HepG2 (cell line): ENCODE measurements around the gene ASXL1. TPM values are rescaled to one million over a fixed set of nuclear protein-coding genes. Genes with fewer than 3 reads are reported as not detected.

Experiments used
- KAT7 ChIP-seq: IDR thresholded peaks from 2 replicates; pipeline ENCODE4 v1.6.1; 2018; ENCODE audit warnings: borderline replicate concordance, missing compliant biosample characterization
- LCORL ChIP-seq, 2 experiments: fragments of 450-650 bp in 1 of 2; sonication (generic) in 1 of 2; formaldehyde crosslinking in 1 of 2; IDR thresholded peaks; 2 replicates each; pipeline versions ENCODE4 v1.5.0 to v1.6.1; 2017 to 2020; ENCODE audit warnings: antibody characterized with exemption in 1 of 2, missing genetic modification reagents in 1 of 2
- SALL2 ChIP-seq: sonication (generic); formaldehyde crosslinking; IDR thresholded peaks from 2 replicates; pipeline ENCODE4 v1.8.1; 2023; ENCODE audit warnings: mild to moderate bottlenecking, missing genetic modification reagents, inconsistent platforms
- SNAPC2 ChIP-seq: sonication (generic); formaldehyde crosslinking; IDR thresholded peaks from 2 replicates; pipeline ENCODE4 v1.8.1; 2022; ENCODE audit warnings: mild to moderate bottlenecking, missing genetic modification reagents
- SOX5 ChIP-seq: IDR thresholded peaks from 2 replicates; pipeline ENCODE4 v1.6.1; 2016; ENCODE audit warnings: borderline replicate concordance
- ZBTB21 ChIP-seq: sonication (generic); formaldehyde crosslinking; IDR thresholded peaks from 2 replicates; pipeline ENCODE4 v1.4.0; 2020; ENCODE audit warnings: missing genetic modification reagents
- polyA plus RNA-seq, 8 experiments: library from polyadenylated mRNA; depleted of rRNA in 3 of 8; stranded (reverse) in 7 of 8; unstranded in 1 of 8; fragments of >200 nt; fragmentation: Illumina TruSeq in 4 of 8; extraction: Trizol in 4 of 8; gene quantifications; 2 replicates each; pipeline versions ENCODE4 v1.2.1 to v1.2.3, GENCODE V29; 2011 to 2016; ENCODE audit warnings: low read depth in 4 of 8, missing spikeins in 1 of 8, mixed read lengths in 1 of 8; ENCODE audit not compliant: insufficient read depth in 1 of 8
- total RNA-seq, 5 experiments: library from RNA; depleted of rRNA; stranded (reverse); fragments of >200 nt; fragmentation: Illumina TruSeq; extraction: Trizol; gene quantifications; 2 replicates each; pipeline ENCODE4 v1.2.3, GENCODE V29; 2016; ENCODE audit warnings: low read depth in 1 of 5
- TF ChIP-seq, protein P1 (sequence below): sonication (generic); IDR thresholded peaks from 2 replicates; pipeline ENCODE4 v1.6.1; 2016; ENCODE audit warnings: low read depth, borderline replicate concordance
- TF ChIP-seq, protein P2 (sequence below), 2 experiments: IDR thresholded peaks; 2 replicates each; pipeline ENCODE4 v1.6.1; 2011 to 2012; ENCODE audit warnings: low read length in 2 of 2, borderline replicate concordance in 1 of 2, low read depth in 1 of 2, mild to moderate bottlenecking in 1 of 2, moderate library complexity in 1 of 2
- TF ChIP-seq, protein P3 (sequence below): sonication (generic); formaldehyde crosslinking; IDR thresholded peaks from 2 replicates; pipeline ENCODE4 v1.5.0; 2020; ENCODE audit warnings: mild to moderate bottlenecking, missing genetic modification reagents, moderate library complexity
- TF ChIP-seq, protein P4 (sequence below): sonication (generic); formaldehyde crosslinking; conservative IDR thresholded peaks from 2 replicates; pipeline ENCODE4 v1.8.1; 2023; ENCODE audit warnings: missing genetic modification reagents
- TF ChIP-seq, protein P5 (sequence below): IDR thresholded peaks from 2 replicates; pipeline ENCODE4 v1.6.1; 2016; ENCODE audit warnings: control low read depth
- TF ChIP-seq, protein P6 (sequence below): sonication (generic); formaldehyde crosslinking; IDR thresholded peaks from 2 replicates; pipeline ENCODE4 v1.8.0; 2022; ENCODE audit warnings: missing genetic modification reagents, mild to moderate bottlenecking, moderate library complexity, borderline replicate concordance
- TF ChIP-seq, protein P7 (sequence below): sonication (generic); formaldehyde crosslinking; IDR thresholded peaks from 2 replicates; pipeline ENCODE4 v1.4.0; 2020; ENCODE audit warnings: mild to moderate bottlenecking, missing genetic modification reagents
- TF ChIP-seq, protein P8 (sequence below): sonication (generic); formaldehyde crosslinking; IDR thresholded peaks from 2 replicates; pipeline ENCODE4 v1.4.0; 2020; ENCODE audit warnings: missing genetic modification reagents, borderline replicate concordance

The ASXL1 gene
- total and polyA plus RNA-seq, 2 of the 13 experiments (the other 11 are each of a cell fraction or from before 2014, with no cell fraction given), result 62.1 to 74.8 TPM

DNA sequence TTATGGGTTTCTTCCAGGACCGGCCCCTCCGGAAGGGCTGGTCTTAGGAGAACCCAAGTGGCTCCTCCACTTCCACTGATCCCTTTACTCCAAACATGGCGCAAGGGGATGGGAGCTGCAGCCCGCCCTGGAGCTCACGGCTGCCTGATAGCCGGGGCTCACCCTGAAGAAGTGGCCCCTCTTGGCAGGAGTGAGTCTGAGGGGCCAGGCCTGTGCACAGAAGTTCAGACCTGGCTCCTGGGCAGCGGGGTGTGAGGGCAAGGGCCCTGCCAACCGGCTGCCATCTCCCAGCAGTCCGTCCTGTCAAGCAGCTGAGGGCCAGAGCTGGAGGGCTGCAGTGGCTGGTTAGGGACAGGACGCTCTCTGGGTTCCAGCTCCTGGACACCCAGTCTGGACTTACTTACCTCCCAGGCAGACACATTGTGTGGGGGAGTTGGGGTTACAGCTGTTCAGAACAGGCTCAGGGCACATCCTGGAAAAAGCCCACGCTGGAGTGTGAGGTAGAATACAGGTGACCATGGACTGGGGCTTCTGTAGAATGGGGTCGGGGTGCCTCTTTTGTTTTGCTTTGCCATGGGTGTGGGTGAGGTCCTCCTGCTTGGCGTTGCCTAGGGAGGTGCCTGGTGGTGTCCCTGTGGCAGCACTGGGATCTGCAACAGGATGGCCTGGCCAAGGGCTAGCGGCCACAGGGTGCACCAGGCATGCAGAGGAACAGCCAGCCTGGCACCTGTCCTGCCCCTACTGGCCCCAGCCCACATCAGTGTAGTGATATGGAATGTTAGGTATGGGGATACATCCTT is 88.4 kb downstream of the ASXL1 start (continued):
- TF ChIP-seq, protein P1, sequence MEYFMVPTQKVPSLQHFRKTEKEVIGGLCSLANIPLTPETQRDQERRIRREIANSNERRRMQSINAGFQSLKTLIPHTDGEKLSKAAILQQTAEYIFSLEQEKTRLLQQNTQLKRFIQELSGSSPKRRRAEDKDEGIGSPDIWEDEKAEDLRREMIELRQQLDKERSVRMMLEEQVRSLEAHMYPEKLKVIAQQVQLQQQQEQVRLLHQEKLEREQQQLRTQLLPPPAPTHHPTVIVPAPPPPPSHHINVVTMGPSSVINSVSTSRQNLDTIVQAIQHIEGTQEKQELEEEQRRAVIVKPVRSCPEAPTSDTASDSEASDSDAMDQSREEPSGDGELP, result no peak
- TF ChIP-seq SALL2 (CRISPR knock-in tag) (no peak), KAT7 (CRISPR knock-in tag) (no peak), LCORL (IDR thresholded peaks at IDR 0.05) (no peak), LCORL (CRISPR knock-in tag; IDR thresholded peaks at IDR 0.05) (no peak), ZBTB21 (no peak), SOX5 (no peak), SNAPC2 (no peak)
- TF ChIP-seq, protein P2, sequence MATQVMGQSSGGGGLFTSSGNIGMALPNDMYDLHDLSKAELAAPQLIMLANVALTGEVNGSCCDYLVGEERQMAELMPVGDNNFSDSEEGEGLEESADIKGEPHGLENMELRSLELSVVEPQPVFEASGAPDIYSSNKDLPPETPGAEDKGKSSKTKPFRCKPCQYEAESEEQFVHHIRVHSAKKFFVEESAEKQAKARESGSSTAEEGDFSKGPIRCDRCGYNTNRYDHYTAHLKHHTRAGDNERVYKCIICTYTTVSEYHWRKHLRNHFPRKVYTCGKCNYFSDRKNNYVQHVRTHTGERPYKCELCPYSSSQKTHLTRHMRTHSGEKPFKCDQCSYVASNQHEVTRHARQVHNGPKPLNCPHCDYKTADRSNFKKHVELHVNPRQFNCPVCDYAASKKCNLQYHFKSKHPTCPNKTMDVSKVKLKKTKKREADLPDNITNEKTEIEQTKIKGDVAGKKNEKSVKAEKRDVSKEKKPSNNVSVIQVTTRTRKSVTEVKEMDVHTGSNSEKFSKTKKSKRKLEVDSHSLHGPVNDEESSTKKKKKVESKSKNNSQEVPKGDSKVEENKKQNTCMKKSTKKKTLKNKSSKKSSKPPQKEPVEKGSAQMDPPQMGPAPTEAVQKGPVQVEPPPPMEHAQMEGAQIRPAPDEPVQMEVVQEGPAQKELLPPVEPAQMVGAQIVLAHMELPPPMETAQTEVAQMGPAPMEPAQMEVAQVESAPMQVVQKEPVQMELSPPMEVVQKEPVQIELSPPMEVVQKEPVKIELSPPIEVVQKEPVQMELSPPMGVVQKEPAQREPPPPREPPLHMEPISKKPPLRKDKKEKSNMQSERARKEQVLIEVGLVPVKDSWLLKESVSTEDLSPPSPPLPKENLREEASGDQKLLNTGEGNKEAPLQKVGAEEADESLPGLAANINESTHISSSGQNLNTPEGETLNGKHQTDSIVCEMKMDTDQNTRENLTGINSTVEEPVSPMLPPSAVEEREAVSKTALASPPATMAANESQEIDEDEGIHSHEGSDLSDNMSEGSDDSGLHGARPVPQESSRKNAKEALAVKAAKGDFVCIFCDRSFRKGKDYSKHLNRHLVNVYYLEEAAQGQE (IDR thresholded peaks at IDR 0.05; ENCODE audit: borderline replicate concordance in 1 of 2, low read depth in 1 of 2, low read length in 2 of 2), result no peak
- TF ChIP-seq, protein P3, sequence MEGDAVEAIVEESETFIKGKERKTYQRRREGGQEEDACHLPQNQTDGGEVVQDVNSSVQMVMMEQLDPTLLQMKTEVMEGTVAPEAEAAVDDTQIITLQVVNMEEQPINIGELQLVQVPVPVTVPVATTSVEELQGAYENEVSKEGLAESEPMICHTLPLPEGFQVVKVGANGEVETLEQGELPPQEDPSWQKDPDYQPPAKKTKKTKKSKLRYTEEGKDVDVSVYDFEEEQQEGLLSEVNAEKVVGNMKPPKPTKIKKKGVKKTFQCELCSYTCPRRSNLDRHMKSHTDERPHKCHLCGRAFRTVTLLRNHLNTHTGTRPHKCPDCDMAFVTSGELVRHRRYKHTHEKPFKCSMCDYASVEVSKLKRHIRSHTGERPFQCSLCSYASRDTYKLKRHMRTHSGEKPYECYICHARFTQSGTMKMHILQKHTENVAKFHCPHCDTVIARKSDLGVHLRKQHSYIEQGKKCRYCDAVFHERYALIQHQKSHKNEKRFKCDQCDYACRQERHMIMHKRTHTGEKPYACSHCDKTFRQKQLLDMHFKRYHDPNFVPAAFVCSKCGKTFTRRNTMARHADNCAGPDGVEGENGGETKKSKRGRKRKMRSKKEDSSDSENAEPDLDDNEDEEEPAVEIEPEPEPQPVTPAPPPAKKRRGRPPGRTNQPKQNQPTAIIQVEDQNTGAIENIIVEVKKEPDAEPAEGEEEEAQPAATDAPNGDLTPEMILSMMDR (CRISPR knock-in tag), result no peak
- TF ChIP-seq, protein P4, sequence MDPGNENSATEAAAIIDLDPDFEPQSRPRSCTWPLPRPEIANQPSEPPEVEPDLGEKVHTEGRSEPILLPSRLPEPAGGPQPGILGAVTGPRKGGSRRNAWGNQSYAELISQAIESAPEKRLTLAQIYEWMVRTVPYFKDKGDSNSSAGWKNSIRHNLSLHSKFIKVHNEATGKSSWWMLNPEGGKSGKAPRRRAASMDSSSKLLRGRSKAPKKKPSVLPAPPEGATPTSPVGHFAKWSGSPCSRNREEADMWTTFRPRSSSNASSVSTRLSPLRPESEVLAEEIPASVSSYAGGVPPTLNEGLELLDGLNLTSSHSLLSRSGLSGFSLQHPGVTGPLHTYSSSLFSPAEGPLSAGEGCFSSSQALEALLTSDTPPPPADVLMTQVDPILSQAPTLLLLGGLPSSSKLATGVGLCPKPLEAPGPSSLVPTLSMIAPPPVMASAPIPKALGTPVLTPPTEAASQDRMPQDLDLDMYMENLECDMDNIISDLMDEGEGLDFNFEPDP, result no peak
- TF ChIP-seq, protein P5, sequence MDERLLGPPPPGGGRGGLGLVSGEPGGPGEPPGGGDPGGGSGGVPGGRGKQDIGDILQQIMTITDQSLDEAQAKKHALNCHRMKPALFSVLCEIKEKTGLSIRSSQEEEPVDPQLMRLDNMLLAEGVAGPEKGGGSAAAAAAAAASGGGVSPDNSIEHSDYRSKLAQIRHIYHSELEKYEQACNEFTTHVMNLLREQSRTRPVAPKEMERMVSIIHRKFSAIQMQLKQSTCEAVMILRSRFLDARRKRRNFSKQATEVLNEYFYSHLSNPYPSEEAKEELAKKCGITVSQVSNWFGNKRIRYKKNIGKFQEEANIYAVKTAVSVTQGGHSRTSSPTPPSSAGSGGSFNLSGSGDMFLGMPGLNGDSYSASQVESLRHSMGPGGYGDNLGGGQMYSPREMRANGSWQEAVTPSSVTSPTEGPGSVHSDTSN (CRISPR knock-in tag), result no peak
- TF ChIP-seq, protein P6, sequence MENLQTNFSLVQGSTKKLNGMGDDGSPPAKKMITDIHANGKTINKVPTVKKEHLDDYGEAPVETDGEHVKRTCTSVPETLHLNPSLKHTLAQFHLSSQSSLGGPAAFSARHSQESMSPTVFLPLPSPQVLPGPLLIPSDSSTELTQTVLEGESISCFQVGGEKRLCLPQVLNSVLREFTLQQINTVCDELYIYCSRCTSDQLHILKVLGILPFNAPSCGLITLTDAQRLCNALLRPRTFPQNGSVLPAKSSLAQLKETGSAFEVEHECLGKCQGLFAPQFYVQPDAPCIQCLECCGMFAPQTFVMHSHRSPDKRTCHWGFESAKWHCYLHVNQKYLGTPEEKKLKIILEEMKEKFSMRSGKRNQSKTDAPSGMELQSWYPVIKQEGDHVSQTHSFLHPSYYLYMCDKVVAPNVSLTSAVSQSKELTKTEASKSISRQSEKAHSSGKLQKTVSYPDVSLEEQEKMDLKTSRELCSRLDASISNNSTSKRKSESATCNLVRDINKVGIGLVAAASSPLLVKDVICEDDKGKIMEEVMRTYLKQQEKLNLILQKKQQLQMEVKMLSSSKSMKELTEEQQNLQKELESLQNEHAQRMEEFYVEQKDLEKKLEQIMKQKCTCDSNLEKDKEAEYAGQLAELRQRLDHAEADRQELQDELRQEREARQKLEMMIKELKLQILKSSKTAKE (CRISPR knock-in tag), result no peak
- TF ChIP-seq, protein P7, sequence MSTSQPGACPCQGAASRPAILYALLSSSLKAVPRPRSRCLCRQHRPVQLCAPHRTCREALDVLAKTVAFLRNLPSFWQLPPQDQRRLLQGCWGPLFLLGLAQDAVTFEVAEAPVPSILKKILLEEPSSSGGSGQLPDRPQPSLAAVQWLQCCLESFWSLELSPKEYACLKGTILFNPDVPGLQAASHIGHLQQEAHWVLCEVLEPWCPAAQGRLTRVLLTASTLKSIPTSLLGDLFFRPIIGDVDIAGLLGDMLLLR, result peak; percentile 67; the same call in 1 of the 2 replicates
- TF ChIP-seq, protein P8, sequence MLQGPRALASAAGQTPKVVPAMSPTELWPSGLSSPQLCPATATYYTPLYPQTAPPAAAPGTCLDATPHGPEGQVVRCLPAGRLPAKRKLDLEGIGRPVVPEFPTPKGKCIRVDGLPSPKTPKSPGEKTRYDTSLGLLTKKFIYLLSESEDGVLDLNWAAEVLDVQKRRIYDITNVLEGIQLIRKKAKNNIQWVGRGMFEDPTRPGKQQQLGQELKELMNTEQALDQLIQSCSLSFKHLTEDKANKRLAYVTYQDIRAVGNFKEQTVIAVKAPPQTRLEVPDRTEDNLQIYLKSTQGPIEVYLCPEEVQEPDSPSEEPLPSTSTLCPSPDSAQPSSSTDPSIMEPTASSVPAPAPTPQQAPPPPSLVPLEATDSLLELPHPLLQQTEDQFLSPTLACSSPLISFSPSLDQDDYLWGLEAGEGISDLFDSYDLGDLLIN (CRISPR knock-in tag), result no peak
